8988T (cell line): ENCODE measurements around the gene CAMKMT.

ENCODE experiments used
- DNase-seq: peaks from one replicate; pipeline ENCODE4 v3.0.0; 2011

Gene CAMKMT

GRCh38 chr2:44605511-44605910, 243.8 kb downstream of the CAMKMT start:
- no peak for DNase-seq

GRCh38 chr2:44612276-44612675, 250.5 kb downstream of the CAMKMT start:
- no peak for DNase-seq

DNA sequence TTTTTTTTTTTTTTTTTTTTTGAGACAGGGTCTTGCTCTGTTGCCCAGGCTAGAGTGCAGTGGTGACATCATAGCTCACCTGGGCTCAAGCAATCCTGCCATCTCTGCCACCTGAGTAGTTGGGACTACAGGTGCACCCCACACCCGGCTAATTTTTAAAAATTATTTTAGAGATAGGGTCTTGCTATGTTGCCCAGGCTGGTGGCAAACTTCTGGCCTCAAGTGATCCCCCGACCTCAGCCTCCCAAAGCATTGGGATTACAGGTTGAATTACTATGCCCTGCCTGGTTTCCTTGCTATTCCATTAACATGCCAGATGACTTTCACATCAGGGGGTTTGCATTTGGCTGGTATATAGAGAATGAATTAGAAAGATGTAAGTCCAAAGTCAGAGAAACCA, 253.2 kb downstream of the CAMKMT start:
- no peak for DNase-seq

DNA sequence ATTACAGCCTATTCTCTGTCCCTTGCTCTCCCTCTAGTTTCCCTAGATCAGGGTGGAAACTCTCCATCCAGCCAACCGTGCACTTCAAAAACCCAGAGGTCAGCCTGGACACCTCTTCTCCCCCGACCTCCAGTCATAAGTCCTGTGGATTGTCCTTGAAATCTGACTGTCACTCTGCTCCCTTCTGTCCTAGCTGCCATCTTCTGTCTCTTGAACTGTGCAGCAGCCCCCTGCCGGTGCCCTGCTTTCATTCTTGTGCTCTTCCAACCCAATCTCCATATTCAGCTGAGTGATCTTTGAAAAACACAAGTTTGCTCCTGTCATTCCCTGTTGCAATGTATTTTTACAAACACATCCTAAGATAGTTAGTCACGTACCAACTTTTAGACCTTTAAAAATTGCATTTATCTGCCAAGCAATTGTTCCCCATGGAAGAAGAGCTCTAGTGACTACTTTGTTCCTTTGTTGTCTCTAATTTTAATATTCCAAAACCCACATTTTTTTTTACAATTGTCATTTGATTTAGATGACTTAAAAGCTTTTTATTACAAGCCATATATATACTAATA, 254.3 kb downstream of the CAMKMT start:
- no peak for DNase-seq

GRCh38 chr2:44616667-44617155, 255.0 kb downstream of the CAMKMT start:
- no peak for DNase-seq

DNA sequence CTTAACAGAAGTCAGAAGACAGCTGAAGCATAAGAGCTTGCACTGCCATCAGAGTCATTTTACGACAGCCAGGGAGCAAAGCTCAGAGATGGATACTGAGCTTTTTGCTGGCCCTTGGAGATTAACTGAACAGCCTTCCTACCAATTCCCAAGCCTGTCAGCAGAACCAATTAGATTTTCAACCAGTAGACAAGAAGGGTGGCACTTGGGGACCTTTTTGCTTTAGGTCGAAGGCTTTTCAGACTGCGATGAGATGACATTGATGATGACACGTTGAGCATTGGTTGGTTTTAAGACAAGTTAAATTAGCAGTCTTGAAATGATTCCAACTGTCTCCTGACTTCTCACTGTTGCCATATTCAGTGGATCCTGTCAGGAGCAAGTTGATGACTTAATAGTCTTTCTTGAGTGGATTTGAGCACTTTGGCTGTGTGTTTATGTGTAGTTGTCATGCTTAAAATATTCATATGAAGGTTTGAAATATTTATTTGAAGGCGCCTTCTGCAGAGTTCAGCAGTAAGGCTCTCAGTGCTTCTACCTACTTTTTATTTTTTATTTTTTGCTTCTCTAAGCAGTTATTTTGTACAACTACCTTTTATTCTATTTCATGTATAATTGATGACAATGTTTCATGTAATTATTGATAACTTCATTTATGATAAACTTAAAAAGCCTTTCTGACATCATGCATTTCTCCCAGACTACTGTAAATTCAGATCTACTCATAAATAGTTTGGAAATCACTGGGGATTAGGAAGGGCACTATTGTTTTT, 256.7 kb downstream of the CAMKMT start:
- DNase-seq, result no peak

- no peak for DNase-seq
These were observed 258.6 kb downstream of the CAMKMT start for GRCh38 chr2:44620189-44620990.

GRCh38 chr2:44623622-44624351, 262.0 kb downstream of the CAMKMT start:
- no peak for DNase-seq

DNA sequence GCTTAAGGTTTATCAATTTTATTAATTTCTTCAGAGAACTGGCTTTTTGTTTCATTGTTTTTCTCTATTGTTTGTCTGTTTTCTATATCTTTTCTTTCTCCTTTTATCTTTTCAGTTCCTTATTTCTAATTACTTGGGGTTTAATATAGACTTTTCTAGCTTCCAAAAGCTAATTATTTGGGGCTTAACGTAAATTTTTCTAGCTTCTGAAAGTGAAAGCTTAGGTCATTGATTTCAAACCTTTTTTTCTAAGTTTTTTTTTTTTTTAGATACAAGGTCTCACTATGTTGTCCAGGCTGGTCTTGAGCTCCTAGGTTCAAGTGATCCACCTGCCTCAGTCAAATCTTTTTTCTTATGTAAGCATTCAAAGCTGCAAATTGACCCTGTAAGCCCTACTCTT, 266.6 kb downstream of the CAMKMT start:
- DNase-seq, result no peak

DNA sequence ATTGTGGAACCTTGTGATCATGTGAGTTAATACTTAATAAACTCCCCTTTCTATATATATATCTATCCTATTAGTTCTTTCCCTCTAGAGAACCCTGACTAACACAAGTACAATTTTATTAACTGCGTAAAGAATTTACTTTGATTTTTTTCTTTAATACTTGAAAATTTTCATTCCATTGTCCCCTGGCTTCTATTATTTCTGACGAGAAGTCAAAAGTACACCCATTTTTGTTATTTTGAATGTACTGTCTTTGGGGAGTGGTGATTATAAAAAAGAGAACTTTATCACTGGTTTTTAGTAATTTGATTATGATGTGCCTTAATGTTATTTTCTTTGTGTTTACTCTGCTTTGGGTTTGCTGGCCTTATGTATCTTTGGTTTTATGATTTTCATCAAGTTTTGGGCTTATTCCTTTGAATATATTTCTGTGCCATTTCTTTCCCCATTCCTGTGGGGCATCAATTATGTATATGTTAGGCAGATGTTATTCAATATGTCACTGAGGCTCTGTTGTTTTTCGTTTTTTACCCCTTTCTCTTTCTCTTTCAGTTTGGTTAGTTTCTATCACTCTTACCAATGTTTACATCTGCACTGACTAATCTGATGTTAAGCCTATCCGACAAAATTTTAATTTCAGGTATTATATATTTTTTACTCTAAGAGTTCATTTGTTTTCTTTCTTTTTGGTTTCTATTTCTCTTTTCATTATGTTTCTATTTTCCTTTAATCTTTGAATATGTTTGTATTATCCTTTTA, 271.4 kb downstream of the CAMKMT start:
- no peak for DNase-seq

GRCh38 chr2:44635725-44636124, 274.0 kb downstream of the CAMKMT start:
- no peak for DNase-seq

DNA sequence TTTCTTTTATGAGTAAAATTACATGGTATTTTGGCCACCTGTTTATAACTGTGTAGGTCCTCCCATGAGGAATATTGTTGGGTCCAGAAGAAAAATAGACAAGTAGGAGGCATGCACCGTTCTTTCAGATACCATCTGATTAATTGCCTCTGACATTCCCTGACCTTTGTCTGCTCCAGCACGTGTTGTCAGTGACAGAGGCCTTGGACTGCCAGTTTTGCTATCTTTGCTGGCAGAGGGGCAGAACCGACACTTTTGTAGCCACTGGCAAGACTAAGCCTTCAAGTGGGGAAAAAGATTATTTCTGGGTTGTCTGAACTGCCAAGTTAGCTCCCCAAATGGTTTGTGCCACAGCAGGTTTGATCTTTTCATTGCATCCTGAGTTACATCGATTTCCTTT, 276.9 kb downstream of the CAMKMT start:
- DNase-seq, result no peak

DNA sequence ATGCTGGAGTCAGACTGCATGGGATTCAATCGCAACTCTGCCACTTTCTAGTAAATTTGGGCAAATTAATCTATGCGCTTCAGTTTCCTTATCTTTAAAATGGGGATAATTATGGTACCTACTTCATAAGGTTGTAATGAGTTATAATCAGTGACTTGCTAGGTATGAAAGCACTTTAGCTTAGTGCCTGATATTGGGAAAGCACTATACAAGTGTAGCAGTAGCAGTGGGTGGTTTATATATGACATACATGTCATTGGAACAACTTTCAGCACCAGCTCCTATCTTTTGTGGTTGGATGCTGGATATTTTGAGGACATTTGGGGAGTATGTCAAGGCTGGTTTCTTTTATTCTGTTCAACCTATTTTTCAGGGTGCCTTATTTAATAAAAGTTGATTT, 277.7 kb downstream of the CAMKMT start:
- DNase-seq, result no peak

- no peak for DNase-seq
These were observed 280.5 kb downstream of the CAMKMT start for GRCh38 chr2:44642123-44642857.

DNA sequence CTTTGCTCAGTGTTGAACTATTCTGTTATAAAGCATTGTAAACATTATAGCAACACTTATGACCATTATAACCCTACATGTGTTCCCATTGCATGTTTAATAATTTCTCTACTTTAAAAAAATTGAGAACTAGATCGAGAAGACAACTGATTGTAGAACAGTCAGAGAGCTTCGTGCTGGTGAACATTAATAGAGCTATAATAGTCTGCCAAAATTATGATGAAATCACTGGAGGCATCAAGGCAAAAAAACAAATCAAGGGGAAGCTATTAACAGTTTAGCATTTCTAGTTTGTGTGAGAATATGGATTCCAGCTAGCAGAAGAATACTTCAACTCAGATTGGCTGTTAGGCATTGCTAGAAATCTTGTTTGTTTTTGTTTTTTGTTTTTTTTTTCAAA, 284.2 kb downstream of the CAMKMT start:
- DNase-seq, result no peak

DNA sequence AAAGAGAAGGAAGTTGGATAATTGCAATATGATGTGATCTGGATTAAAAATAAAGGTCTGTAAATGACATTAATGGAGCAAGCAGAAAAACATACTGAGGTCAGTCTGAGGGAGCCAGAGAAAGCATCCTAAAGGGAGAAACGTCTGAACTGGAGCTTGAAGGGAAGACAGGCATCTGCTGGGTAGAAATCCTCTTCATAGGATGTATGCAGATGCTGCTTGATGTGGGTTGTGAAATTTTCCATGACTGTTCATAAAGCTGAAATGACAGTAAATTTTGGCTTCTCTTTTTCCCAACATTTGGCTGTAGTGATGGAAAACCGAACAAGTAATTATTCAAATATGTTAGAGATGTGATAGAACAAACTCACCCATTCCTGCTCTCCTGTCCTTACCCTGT, 287.6 kb downstream of the CAMKMT start:
- DNase-seq, result no peak

GRCh38 chr2:44650796-44651195, 289.0 kb downstream of the CAMKMT start:
- DNase-seq, result no peak

GRCh38 chr2:44651974-44652373, 290.2 kb downstream of the CAMKMT start:
- DNase-seq, result no peak

- no peak for DNase-seq
These were observed 291.0 kb downstream of the CAMKMT start for GRCh38 chr2:44652701-44653100.

GRCh38 chr2:44655401-44655864, 293.7 kb downstream of the CAMKMT start:
- DNase-seq, result no peak

DNA sequence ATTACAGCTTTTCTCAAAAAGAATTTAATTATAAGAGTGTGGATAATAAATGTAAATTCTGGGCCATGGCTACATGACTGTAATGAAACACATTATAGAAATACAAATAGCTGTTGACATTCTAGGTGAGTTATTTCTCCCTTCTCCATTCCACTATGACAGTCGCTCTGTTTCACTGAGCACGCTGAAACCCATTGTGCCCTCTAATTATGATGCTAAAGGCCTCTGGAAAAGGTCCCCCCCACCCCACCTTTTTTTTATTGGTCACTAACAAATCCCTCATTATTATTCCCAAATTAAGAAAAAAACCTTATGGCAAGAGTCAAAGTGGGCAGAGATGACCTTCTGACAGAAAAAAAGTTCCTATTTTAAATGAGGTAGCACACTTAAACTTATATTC, 294.7 kb downstream of the CAMKMT start:
- no peak for DNase-seq
